Neural cell (in vitro differentiated cells): Measurements from ENCODE around the gene CHMP4B.

Source experiments
- EZH2 ChIP-seq: fragments of 200-600, 300-800 bp; shearing (Covaris generic), sonication (generic); IDR thresholded peaks from 2 replicates; pipeline ENCODE4 v1.6.1; 2014; ENCODE audit warnings: antibody characterized with exemption, low read length, borderline replicate concordance, mild to moderate bottlenecking; ENCODE audit not compliant: insufficient read depth, poor library complexity, severe bottlenecking
- POLR2AphosphoS5 ChIP-seq: IDR thresholded peaks from 2 replicates; pipeline ENCODE4 v1.6.1; 2012
- TF ChIP-seq, protein P1 (sequence below): fragments of 450-650 bp; IDR thresholded peaks from 2 replicates; pipeline ENCODE4 v1.5.1; 2014; ENCODE audit warnings: antibody characterized with exemption, mild to moderate bottlenecking, moderate library complexity; ENCODE audit not compliant: poor library complexity, severe bottlenecking

- TF ChIP-seq EZH2, result no peak
- TF ChIP-seq, protein P1, sequence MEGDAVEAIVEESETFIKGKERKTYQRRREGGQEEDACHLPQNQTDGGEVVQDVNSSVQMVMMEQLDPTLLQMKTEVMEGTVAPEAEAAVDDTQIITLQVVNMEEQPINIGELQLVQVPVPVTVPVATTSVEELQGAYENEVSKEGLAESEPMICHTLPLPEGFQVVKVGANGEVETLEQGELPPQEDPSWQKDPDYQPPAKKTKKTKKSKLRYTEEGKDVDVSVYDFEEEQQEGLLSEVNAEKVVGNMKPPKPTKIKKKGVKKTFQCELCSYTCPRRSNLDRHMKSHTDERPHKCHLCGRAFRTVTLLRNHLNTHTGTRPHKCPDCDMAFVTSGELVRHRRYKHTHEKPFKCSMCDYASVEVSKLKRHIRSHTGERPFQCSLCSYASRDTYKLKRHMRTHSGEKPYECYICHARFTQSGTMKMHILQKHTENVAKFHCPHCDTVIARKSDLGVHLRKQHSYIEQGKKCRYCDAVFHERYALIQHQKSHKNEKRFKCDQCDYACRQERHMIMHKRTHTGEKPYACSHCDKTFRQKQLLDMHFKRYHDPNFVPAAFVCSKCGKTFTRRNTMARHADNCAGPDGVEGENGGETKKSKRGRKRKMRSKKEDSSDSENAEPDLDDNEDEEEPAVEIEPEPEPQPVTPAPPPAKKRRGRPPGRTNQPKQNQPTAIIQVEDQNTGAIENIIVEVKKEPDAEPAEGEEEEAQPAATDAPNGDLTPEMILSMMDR, result peak; percentile 60
- TF ChIP-seq POLR2AphosphoS5, result no peak
Measured at GRCh38 chr20:33791959-33792597, 19.1 kb upstream of the CHMP4B start.
